ENCODE measurements around the gene PDPN. TPM values are rescaled to one million over a fixed set of nuclear protein-coding genes. Genes with fewer than 3 reads are reported as not detected.

The PDPN gene
- total RNA-seq, 1 donor from 2014 or later: 37.5 TPM

DNA sequence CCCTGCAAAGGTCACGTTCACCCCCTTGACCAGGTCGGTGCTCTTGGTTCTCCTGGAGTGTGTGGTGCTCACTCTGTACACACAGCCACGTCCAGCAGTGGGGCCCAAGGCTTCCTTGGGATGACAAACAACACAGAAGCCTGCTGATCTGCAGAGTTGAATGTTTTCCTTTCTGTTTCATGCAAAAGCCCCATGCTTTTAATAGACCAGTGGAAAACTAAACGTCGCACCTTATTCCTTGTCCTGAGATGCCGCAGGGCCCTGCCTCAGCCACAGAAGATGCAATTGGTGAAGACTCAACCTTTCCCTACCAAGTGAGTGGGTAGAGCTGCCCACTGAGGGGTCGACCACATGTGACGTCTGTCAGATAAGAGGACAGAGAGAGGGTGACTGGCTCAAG lies 5.8 kb upstream of the PDPN start:
- DNase-seq (ENCODE audit: low spot score): no peak

DNA sequence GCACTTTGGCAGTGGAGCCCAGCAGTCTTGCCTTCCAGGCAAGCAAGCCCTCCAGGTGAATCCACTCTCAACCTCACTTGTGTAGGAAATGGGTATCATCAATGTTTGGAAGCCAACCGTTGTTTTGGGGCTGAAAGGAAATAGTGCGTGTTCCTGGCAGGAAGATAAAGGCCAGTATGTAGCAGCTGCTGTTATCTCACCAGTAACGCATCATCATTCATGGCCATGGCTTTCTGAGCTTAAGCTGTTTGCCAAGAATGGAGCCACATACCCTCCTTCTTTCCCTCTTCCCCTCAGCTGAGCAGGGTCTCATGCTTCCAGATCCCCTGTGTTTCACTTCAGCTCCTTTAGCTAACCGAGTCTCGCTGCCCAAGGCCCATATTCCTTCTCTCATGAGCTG lies 2.2 kb upstream of the PDPN start:
- DNase-seq (ENCODE audit: low spot score): no peak

DNA sequence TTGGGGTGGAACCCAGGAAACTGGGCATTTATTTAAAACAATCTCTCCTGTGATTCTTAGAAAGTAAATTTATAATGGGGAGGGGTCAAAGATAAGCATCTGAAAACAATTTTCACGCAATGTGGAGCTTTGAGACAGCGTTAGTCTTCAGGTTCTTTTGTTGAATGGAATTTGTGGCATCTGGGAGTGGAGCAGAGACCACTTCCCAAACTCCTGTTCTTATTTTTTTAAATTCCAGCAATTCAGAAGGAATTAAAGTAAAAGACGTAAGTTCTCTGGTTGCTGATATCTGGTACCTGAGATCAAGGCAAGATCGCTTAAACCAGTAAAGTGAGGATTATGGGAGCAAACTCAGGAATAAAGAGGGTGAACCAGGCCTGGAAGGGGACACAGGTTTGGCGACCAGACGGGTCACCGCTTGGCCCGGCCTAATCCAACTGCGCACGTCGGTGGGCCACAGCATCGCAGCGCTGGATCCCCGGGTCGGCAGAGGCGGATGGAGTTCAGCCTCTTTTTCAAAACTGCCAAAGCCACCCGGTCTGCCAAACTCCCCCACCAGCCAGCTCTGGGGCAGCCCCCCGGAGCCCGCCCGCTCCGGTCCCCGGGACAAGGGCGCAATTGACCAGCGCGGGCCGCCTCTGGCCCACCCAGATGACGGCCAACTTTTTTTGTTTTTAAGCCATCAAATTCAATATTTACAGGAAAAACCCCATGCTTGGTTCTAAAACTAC lies 754 bp upstream of the PDPN start:
- no peak for DNase-seq (ENCODE audit: low spot score)

DNA sequence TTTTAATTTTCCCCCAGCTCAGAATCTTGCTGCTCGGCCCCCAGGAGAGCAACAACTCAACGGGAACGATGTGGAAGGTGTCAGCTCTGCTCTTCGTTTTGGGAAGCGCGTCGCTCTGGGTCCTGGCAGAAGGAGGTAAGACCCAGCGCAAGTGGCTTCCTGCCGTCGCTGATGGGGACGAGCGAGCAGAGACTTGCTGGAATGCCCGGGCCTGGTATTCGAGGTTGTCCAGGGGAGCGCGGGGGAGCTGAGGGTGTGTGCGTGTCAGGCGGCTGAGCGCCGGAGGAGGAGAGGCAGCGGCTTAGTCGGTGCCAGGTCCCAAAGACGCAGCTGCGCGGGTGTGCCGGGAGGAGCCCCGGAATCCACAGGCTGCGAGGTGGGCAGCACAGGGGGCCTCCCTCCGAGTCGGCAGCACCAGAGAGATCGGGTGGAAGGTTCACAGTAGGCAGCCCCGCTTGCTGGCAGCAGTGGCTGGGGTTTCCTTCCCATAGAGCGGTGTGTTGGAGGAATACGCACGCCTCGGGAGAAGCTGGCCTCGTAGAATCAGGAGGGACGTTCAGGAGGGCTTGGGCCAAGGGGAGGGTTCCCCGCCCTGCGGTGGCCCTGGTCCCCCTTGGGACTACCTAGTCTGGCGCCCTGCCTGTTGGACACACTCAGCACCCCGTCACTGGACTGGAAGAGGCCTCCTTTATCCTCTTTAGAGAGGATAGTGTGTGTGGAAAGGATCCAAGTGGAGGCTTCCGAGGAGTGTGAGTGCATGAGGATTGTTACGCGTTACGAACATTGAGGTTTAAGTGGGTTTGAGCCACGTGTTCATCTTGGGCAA lies 547 bp downstream of the PDPN start:
- peak; percentile 20 for DNase-seq (ENCODE audit: low spot score)

DNA sequence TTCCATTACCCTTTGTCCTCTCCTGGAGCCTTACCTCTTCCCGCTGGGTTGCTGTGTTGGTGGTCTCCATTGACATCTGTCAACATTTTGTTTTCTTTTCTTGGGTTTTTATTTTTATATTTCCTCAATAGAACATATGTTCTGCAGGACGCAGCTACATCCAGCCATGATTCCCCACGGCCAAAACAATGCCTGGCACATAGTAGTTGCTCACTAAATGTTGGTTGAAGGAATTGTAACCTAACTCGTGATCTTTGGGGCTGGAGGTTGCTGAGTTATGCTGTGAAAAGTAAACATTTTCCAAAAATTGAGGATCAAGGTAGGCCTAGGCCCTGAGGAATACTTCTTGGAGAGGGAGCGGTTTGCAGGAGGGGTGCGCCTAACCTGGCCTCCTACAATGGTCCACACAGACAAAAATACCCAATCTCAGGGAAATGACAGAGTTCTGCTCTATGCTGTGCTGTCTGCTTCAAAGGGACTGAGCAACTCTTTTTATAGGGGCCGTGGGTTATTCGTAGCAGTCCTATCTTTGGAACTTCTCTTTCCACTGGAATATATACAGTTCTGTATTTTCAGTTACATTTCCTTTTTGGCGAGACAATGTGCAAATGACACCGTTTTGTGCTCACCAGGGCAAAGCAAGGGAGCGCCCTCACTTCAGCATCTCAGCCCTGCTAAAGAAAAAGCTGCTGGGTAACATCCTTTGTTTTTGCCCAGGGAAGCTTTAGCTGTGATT lies 1.4 kb downstream of the PDPN start:
- DNase-seq (ENCODE audit: low spot score): no peak

DNA sequence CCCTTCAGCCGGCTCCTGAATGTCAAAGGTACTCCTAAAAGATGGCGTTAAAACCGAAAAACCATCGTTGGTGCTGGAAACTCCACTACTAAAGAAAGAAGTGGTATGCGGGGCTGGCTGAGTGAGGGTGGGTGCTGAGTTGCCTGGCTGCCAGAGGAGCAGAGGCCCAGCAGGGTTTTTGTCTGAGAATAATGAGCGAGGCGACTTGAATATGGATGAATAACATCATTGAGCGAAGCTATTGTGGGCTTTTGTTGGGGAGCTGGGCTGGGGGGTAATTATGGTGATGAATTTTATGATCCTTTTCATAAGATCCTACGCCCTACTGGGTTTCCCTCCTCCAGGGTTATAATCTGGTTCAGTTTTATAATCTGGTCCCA lies 2.0 kb downstream of the PDPN start:
- DNase-seq (ENCODE audit: low spot score): no peak

DNA sequence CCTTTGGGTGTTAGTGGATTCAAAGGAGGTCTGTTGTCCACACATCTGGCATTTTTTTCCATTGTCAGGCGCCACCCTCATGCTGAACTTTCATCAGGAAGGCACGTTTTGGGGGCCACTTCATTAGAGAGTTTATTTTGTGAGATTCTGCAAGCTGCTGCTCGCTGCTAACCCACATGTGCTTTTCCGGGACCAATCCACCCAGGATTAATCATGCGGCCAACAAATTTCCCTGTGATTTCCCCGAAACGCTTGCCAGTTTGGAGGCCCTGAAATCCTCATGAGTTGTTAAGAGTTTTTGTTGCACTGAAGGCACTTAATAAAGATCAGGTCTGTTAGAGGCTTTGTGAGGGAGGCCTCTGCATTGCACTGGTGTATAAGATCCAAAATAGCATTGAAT lies 2.4 kb downstream of the PDPN start:
- no peak for DNase-seq (ENCODE audit: low spot score)

DNA sequence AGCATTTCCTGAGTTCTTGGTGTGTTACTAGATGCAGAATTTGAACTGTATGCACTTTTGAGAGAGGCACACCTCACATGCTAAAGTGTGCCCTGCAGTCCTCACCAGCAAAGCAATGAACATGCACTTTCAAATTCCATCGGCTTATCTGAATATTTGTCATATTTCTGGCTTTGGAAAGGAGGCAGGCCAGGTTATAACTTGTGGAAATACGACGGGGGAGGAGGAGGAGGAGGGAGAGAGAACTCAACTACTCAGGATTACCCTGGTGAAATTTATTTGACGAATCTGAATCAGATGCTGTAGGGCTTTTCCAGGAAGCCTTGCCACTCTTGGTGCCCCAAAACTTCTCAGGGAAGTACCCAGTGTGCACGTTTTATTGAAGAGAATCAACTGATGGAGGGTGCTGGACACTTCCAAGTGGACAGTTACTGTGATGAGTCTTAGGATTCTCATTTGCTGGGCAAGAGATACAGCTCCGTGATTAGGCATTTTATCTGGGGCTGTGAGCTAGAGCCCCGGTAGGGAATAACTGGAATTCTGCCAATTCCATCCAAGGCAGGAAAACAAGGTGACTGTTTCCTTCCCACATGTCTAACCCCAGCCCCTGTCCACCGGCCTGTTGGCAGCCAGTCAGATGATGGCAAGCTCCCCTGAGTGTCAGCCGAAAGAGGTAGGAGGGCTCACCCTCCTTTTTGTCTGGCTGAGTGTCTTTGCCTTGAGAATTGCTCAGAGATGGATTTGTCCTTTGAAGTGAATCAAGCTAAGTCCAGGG lies 3.8 kb downstream of the PDPN start:
- DNase-seq (ENCODE audit: low spot score): no peak

DNA sequence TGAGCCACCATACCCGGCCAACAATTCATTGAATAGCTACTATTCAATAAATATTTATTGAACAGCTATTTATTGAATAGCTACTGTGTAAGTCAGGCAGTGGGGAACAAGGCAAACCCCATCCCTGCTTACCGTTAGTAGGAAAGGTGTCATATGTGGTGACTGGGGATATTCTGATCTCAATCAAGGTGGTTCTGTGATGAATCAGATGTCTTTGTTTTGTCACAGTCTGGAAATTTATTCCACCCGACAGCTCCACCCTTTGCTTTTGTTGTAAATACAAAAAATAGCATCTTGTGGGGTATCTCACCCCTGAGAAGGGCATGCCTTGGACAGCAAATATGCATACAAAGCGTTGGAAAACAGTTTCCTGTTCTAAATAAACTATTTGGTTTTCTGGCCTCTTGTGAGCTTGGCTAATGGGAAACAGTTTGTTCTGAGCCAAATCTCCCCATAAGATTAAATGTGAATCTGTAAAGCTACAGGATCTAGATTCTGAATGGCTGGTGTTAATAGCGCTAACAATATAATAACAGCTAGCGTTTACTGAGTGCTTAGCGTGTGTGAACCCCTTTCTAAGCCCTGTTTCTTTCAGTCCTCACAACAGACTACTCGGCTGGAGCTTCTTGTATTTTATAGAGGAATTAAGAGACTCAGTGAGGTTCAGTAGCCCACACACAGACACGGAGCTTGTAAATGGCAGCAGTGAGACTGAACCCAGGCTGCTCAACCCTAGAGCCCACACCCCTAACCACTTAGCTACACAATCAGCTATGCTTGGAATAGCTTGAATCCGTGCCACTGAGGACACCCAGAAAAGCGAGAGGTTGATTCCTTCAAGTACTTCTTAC lies 5.5 kb downstream of the PDPN start:
- no peak for DNase-seq (ENCODE audit: low spot score)

DNA sequence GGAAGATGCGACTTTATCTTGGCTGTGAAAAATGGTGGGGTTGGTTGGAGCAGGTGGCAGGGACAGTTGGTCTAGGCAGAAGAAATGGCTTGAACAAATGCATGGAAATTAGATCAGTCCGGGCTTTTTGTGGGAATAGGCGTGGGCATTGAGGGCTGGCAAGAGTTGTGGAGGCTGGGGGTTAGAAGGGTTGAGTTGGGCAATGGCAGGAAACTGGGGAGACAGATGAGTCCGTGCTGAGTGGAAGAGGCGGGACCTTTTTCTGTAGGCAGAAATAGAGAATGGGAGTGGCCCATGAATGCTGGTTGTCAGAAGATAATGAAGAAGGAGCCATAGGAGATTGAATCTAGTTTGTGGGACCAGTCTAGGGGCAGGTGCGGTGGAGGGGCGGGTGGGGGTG lies 6.9 kb downstream of the PDPN start:
- DNase-seq (ENCODE audit: low spot score): no peak

DNA sequence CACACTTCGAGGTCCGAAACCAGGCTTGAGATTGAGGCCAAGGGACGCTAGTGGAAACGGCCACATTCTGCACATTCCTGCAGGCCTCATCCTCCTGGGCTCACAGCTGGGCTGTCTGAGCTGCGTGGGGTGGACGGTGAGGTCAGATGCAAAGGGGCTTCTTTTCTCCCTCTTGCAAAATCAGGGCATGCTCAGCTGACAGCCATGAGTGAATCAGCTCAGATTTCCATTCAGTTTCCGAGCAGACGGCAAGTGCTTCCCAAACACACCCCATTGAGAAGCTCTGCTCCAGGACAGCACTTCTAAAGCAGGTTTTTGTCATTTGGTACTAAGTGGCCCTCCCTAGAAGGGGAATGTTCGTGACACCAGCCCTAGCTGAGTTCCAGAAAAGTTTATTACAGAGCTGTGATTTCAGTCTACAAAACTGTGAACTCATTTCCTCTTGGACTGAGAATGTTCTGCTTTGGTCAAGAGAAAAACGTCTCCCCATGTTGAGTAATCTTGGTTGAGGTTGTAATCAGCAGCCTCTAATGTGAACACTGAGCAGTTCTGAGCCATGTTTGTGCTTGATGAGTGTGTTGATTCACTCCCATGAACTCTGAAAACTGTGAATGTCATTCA lies 10.0 kb downstream of the PDPN start:
- peak; percentile 45 for DNase-seq (ENCODE audit: low spot score)

DNA sequence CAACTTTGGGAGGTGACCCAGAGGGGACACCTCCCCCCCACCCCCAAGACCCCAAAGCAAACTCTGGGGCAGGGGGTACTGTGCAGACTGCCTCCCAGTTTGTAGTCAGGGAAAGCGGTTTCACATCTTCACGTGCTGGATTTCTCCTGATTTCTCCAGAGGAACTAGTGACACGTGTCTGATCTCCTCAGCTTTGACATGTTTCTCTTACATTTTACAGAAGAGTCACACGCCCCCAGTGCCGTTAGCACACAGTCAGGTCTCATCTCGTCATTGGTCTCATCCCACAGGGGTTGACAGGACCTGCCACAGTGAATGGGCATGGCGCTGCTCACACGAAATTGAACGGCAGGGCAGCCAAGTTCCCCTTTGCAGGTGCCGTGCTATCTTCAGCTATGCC lies 11.8 kb downstream of the PDPN start:
- no peak for DNase-seq (ENCODE audit: low spot score)

DNA sequence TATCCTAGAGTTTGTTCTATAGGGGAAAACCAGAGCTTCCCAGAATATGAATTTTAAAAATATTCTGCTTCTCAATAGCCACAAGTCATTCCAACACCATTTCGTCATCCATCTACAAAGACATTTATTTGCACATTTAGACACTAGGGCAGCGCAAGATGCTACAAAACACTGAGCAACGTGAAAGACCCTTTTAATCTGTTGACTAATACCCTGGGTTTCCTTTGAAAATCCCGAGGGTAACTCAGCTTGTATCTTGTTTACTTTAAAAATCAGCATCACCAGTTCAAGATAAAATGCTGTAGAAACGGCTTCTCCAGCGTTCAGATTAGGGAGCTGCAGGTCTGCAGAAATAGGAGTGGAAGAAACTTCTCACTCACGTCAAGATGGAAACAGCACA lies 13.5 kb downstream of the PDPN start:
- no peak for DNase-seq (ENCODE audit: low spot score)

DNA sequence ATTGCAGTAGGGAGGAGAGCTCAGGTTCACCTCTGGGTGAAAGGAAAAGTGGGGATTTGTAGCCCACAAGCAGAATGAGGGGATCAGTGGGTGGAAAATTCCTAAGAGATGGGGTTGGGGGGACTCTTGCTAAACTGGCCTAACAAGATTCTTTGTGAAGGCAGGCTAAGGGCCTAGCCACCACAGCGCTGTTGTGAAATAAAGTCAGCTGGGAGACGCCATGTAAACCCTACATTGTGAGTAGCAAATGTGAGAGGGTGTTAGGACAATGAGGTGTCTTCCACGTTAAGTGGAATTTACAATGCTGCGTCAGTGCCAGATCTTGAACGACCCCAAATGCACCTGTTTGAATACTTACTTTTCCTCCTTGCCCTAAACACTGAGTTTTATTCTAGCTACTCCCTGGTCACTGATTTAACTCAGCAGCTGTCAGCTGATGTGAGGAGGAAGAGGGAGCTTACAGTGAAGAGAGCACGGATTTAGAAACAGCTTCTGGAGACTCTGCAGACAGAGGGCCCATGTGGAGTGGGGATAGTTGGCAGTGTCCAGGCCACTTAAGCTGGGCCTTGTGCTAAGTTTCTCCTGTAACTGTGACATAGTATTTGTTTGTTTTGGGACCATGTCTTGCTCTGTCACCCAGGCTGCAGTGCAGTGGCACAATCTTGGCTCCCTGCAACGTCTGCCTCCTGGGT lies 17.3 kb downstream of the PDPN start:
- DNase-seq (ENCODE audit: low spot score): no peak

DNA sequence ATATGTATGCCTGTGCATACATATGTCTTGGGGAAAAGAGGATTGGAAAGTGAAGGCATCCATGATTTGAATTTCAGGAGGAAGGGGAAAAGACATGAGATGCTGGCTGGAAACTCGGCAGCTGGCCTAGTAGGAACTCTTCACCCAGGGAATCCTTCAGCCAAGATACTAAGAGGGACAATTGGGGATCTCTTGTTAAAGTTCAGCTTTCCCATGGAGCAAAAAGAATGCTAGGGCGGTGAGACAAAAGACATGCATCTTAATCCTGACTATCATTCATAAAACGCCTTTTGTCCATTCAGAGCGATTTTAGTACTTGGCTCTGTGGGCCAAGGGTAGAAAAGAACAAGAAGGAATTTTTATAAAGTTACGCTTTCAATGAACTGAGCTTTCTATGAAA lies 20.5 kb downstream of the PDPN start:
- no peak for DNase-seq (ENCODE audit: low spot score)

DNA sequence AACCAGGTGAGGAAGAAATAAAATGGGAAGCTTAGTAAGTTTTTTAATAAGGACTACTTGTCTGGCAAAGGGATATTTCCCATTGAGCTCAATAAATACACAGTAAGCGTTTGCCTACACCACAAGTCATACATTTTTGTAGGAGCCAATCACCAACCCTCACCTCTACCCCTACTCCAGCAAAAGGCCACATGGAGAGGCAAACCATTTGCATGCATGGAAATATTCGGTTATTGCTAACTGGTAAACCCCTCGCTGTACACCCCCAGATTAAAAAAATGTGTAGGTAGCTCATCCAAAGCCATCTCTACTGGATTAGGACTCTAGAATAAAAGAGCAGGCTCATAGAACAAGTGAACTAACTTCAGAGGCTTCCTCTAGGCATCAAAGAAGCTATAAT lies 21.1 kb downstream of the PDPN start:
- no peak for DNase-seq (ENCODE audit: low spot score)

DNA sequence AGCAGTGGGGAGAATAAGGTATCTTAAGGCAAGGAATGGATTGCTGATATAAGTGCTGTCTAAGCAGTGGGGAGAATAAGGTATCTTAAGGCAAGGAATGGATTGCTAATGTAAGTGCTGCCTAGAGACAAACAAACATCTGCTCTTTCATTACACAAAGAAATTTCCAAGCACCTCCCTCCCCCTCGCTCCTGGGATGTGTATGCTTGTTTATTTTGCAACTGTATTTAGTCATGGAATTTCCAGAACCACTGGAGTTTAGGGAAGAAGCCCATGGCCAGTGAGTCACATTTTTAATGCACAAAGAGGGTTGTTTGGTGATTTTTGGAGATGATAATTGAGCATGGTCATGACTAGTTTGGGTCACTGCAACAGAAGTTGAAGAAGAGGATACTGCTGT lies 21.5 kb downstream of the PDPN start:
- DNase-seq (ENCODE audit: low spot score): no peak

DNA sequence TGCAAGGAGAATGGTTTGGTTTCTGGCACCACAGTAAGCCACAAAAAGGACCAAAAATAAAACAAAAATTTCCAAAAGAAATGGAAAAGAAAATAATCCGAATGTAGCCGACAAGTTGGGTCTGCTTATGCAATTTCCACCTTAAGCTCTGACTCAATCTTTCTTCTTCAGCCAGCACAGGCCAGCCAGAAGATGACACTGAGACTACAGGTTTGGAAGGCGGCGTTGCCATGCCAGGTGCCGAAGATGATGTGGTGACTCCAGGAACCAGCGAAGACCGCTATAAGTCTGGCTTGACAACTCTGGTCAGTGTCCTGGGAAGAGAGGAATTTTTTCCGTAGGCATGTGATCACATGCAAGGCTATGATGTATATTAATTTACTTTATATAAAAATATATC lies 23.4 kb downstream of the PDPN start:
- DNase-seq (ENCODE audit: low spot score): no peak

DNA sequence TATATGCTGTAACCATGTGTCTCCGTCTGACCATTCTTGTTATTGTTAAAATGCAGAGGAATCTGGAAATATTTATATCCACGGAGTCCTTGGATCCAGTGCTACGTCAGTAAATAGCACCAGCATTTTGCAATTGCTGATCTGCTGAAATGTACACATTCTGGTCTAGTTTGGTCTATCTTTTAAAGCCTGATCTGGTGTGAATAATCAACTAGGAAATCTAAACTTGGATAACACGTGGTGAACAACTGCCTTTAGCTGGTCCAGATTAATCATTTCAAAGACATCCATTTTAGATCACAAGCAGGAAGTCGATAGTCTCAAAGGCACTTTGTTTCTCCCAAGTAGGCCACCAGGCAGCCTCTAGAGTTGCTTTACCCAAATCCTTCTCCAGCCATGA lies 32.6 kb downstream of the PDPN start:
- no peak for DNase-seq (ENCODE audit: low spot score)

DNA sequence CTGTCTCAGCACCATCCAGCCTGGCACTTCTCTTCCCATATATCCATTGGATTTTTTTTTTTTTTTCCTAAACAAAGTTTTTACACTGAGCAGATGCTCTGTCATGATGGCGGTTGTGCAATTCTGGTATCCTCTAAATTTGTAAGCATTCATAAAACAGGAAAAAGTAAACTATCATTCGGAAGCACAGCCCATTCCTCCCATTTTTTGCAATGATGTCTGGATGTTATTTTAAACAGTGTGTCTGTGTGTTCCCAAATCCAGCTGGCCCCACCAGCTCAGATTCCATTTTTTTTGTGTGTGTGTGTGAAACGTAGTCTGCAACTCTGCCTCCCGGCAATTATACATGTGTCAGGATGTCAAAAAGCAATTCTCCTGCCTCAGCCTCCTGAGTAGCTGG lies 33.5 kb downstream of the PDPN start:
- DNase-seq (ENCODE audit: low spot score): peak; percentile 54
